Adipocyte (in vitro differentiated cells): ENCODE data around the gene PRDM8.

ENCODE experiments used
- DNase-seq: peaks from one replicate; pipeline ENCODE4 v3.0.0-alpha.2; 2015; ENCODE audit warnings: low read depth
- H3K27me3 ChIP-seq: replicated peaks from 2 replicates; pipeline ENCODE4 v1.7.0; 2013; ENCODE audit warnings: mild to moderate bottlenecking, low read length, moderate library complexity; ENCODE audit not compliant: control insufficient read depth, insufficient read depth
- H3K36me3 ChIP-seq: 2 replicates; pipeline ENCODE4 v1.7.0; 2013; ENCODE audit warnings: low read length, mild to moderate bottlenecking, moderate library complexity; ENCODE audit not compliant: control insufficient read depth, insufficient read depth, severe bottlenecking
- H3K4me1 ChIP-seq: 2 replicates; pipeline ENCODE4 v1.7.0; 2013; ENCODE audit warnings: mild to moderate bottlenecking, low read length, moderate library complexity; ENCODE audit not compliant: control insufficient read depth, insufficient read depth
- H3K4me3 ChIP-seq: 2 replicates; pipeline ENCODE4 v1.7.0; 2013; ENCODE audit warnings: mild to moderate bottlenecking, low read length, moderate library complexity
- H3K9ac ChIP-seq: 2 replicates; pipeline ENCODE4 v1.7.0; 2013; ENCODE audit warnings: mild to moderate bottlenecking, low read length, moderate library complexity
- H3K9me3 ChIP-seq: 2 replicates; pipeline ENCODE4 v1.7.0; 2013; ENCODE audit warnings: mild to moderate bottlenecking, low read length, moderate library complexity; ENCODE audit not compliant: control insufficient read depth

Gene PRDM8

GRCh38 chr4:80184053-80184824, 13.1 kb upstream of the PRDM8 start:
- DNase-seq = peak; percentile 97
- Histone ChIP-seq H3K4me1 (peaks cover 17% of the 10 kb centered on the region), H3K9me3 (peaks cover 1% of the 10 kb centered on the region), H3K27me3 (no peaks in the 10 kb centered on the region), H3K9ac (peak overlapping the region; percentile 91), H3K4me3 (peak overlapping the region; percentile 95), H3K36me3 (no peaks in the 10 kb centered on the region)

- Histone ChIP-seq H3K9ac (peak overlapping the region; percentile 91), H3K4me3 (peak overlapping the region; percentile 95), H3K36me3 (no peaks in the 10 kb centered on the region), H3K4me1 (peaks cover 17% of the 10 kb centered on the region), H3K27me3 (no peaks in the 10 kb centered on the region), H3K9me3 (no peaks in the 10 kb centered on the region)
- no peak for DNase-seq
Observed at GRCh38 chr4:80184825-80185756, 12.2 kb upstream of the PRDM8 start.

GRCh38 chr4:80185787-80186548, 11.3 kb upstream of the PRDM8 start:
- DNase-seq = no peak
- H3K27me3 ChIP-seq = no peaks in the 10 kb centered on the region
- peak overlapping the region; percentile 95 for H3K4me3 ChIP-seq
- no peaks in the 10 kb centered on the region for H3K9me3 ChIP-seq
- no peaks in the 10 kb centered on the region for H3K36me3 ChIP-seq
- H3K9ac ChIP-seq = no peak overlapping the region
- H3K4me1 ChIP-seq = peaks cover 17% of the 10 kb centered on the region

DNA sequence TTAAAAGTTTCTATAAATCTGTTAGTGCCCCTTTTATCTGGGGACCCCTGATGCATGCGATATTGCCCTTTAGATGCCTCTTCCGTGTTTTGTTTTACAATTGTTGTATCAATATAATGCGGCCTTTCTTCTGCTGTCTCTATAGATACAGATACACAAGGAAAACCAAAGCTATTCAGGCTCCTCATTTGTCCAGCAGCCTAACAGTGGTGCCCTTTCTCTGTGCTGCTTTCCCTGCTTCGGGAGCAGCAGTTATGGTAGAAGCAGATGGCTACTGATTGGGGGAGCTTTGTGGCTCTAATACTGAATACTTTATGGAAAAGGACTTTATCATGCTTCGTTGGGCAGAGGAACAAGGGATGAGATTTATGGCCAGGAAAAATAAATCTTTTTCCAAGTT, 10.6 kb upstream of the PRDM8 start:
- H3K4me1 ChIP-seq = peaks cover 13% of the 10 kb centered on the region
- H3K9me3 ChIP-seq = no peaks in the 10 kb centered on the region
- H3K4me3 ChIP-seq = no peak overlapping the region
- H3K27me3 ChIP-seq = no peaks in the 10 kb centered on the region
- DNase-seq = no peak
- no peaks in the 10 kb centered on the region for H3K36me3 ChIP-seq
- no peak overlapping the region for H3K9ac ChIP-seq

GRCh38 chr4:80187677-80188076, 9.6 kb upstream of the PRDM8 start:
- Histone ChIP-seq H3K4me3 (no peak overlapping the region), H3K27me3 (no peaks in the 10 kb centered on the region)
- no peak for DNase-seq

GRCh38 chr4:80188457-80188800, 8.9 kb upstream of the PRDM8 start:
- H3K27me3 ChIP-seq = no peaks in the 10 kb centered on the region
- H3K4me1 ChIP-seq = peaks cover 20% of the 10 kb centered on the region
- DNase-seq = no peak
- no peak overlapping the region for H3K9ac ChIP-seq
- H3K4me3 ChIP-seq = no peak overlapping the region
- H3K9me3 ChIP-seq = no peaks in the 10 kb centered on the region
- no peaks in the 10 kb centered on the region for H3K36me3 ChIP-seq

More at GRCh38 chr4:80187677-80188076, 9.6 kb upstream of the PRDM8 start:
- Histone ChIP-seq H3K4me1 (peaks cover 17% of the 10 kb centered on the region), H3K9ac (no peak overlapping the region), H3K36me3 (no peaks in the 10 kb centered on the region), H3K9me3 (no peaks in the 10 kb centered on the region)

- Histone ChIP-seq H3K4me3 (no peak overlapping the region), H3K9ac (no peak overlapping the region), H3K4me1 (peaks cover 22% of the 10 kb centered on the region), H3K9me3 (no peaks in the 10 kb centered on the region), H3K36me3 (no peaks in the 10 kb centered on the region), H3K27me3 (no peaks in the 10 kb centered on the region)
- DNase-seq = no peak
Observed at GRCh38 chr4:80188801-80189458, 8.4 kb upstream of the PRDM8 start.

GRCh38 chr4:80189581-80189955, 7.7 kb upstream of the PRDM8 start:
- Histone ChIP-seq H3K9me3 (no peaks in the 10 kb centered on the region), H3K4me3 (no peak overlapping the region), H3K4me1 (peaks cover 22% of the 10 kb centered on the region), H3K27me3 (no peaks in the 10 kb centered on the region), H3K9ac (no peak overlapping the region), H3K36me3 (no peaks in the 10 kb centered on the region)
- no peak for DNase-seq

DNA sequence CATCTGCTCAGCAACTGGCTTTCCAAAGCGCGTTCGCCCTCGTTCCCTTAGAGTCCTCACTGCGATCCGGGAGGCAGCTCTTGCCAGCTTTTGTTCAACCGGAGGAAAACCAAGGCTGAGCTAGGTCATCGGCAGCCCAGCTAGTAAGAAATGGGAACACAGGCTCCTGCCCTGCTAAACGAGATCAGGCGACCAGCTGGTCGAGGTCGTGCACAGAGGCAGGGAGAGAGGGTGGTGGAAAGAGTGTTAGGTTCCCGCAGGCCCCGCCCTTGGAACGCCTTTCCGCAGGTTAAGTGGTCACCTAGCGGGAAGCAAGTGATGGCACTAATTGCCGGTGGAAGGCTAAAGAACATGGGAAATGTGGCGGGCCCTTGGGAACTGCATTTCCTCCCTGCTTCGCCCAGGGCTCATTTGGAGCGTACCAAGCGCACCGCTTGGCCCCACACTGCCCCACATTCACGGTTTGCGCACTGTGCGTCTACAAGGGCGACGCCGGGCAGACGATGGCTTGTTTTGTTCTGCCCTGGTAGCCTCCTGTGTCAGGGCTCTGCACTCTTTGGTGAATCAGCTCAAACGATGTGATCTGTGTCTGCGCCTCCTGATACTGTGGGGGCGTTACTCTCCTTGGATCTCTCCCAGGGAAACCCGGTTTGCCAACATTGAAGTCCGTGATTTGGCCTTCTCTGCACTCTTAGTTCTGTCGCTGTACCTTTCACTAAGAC, 7.2 kb upstream of the PRDM8 start:
- DNase-seq = no peak
- H3K9me3 ChIP-seq = no peaks in the 10 kb centered on the region
- no peaks in the 10 kb centered on the region for H3K36me3 ChIP-seq
- H3K4me3 ChIP-seq = no peak overlapping the region
- peaks cover 19% of the 10 kb centered on the region for H3K4me1 ChIP-seq
- no peak overlapping the region for H3K9ac ChIP-seq
- no peaks in the 10 kb centered on the region for H3K27me3 ChIP-seq

- no peak overlapping the region for H3K9ac ChIP-seq
- H3K4me1 ChIP-seq = peaks cover 12% of the 10 kb centered on the region
- DNase-seq = no peak
- no peaks in the 10 kb centered on the region for H3K27me3 ChIP-seq
- H3K9me3 ChIP-seq = no peaks in the 10 kb centered on the region
- no peaks in the 10 kb centered on the region for H3K36me3 ChIP-seq
- no peak overlapping the region for H3K4me3 ChIP-seq
Observed at GRCh38 chr4:80192252-80192866, 4.9 kb upstream of the PRDM8 start.
